Left colon (tissue), 2 donors: ENCODE data around the gene PEX5. TPM values are rescaled to one million over a fixed set of nuclear protein-coding genes. Genes with fewer than 3 reads are reported as not detected.
"Not testable (repeated sequence)": the region's sequence is repeated elsewhere in the genome, so short reads cannot be mapped to it uniquely, and the experiment has no call there.

Experiments used
- ATAC-seq: fragments of 200-7000 bp; cut with Tn5 transposase; one replicate; pipeline ENCODE4 v1.9.1; 2020; ENCODE audit warnings: mild to moderate bottlenecking, moderate library complexity
- DNase-seq, 2 donors: peaks; one replicate each; pipeline ENCODE4 v3.0.0-alpha.2; 2020
- intact Hi-C, 2 donors: fragments of 100-400 bp; cut with DNase I in 1 of 2; cut with micrococcal nuclease in 1 of 2; formaldehyde crosslinking; loops; one replicate each; pipeline versions ENCODE4 v1.11.2 to v1.14.0; 2022; cut with DNase I, micrococcal nuclease
- total RNA-seq, 2 donors: library from RNA; stranded (reverse); fragmentation: NEBNext Ultra II Directional; extraction: Animal tissue kit (Norgen Biotek cat#: 25700); gene quantifications; one replicate each; pipeline ENCODE4 v1.2.1, GENCODE V29; 2021
- donor health status: DM: no; HTN: no; CAD: no.
- donor health status: DM: yes; HTN: yes; CAD: no.

The PEX5 gene
- total RNA-seq, 2 donors from 2014 or later = 36.9 to 39.2 TPM

DNA sequence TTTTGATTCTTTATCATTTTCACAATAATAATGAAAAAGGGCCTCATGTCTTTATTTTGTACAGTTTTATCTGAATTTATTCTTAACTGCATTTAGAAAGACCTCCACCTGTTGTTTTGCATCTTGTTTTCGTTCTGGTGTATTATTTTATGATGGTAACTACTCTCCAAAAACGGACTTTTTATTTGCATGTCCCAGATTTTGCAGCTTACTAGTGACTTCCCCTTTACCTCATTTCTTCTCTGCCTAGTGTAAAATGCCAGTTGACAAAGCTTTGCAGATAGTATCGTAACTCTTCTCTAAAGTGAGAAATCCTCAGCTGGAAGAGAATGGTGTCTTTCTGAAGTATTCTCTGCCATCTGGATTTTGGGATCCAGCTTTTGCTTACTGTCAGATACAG is 17.2 kb downstream of the PEX5 start:
- intact Hi-C loops = no loop called here
- DNase-seq (no peak), ATAC-seq (no peak)

DNA sequence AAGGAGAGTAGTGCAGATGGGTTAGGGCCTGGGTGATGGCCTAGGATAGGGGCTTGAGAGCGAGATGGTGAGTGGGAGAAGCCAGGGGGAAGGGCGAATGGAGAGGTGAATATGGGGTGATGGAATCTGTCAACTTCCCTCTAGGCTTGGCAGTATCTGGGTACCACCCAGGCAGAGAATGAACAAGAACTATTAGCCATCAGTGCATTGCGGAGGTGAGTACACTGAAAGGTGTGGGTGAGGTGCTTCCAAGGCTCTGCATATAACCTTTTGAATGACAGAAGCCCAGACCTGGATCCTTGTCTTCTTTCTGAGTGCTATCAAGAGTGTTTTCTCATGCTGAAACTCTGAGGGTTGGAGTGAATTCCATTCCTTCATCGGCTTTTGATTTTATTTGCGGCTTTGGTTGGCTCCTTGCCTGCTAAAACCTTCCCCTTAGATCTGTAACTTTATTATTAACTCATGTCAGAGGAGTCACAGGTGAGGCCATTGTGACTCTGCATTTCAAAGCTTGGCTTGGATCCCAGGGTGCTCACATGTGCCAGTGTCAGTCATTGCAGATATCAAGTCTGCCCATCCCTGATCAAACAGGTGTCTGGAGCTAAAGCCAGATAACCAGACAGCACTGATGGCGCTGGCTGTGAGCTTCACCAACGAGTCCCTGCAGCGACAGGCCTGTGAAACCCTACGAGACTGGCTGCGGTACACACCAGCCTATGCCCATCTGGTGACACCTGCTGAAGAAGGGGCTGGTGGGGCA is 18.6 kb downstream of the PEX5 start:
- DNase-seq = no peak
- ATAC-seq = no peak
- intact Hi-C loops = no loop called here

DNA sequence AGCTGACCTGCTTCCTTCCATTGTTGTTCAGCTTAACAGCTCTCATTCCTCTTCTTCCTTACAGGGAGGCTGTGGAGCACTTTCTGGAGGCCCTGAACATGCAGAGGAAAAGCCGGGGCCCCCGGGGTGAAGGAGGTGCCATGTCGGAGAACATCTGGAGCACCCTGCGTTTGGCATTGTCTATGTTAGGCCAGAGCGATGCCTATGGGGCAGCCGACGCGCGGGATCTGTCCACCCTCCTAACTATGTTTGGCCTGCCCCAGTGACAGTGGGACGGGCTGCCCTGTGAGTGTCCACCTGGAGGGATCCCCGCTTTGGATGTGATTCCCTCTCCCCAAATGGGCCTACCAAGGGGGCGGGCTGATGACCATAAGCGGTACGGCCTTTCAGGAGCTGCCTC is 20.5 kb downstream of the PEX5 start:
- no peak for ATAC-seq
- intact Hi-C loops = no loop called here
- DNase-seq = no peak

DNA sequence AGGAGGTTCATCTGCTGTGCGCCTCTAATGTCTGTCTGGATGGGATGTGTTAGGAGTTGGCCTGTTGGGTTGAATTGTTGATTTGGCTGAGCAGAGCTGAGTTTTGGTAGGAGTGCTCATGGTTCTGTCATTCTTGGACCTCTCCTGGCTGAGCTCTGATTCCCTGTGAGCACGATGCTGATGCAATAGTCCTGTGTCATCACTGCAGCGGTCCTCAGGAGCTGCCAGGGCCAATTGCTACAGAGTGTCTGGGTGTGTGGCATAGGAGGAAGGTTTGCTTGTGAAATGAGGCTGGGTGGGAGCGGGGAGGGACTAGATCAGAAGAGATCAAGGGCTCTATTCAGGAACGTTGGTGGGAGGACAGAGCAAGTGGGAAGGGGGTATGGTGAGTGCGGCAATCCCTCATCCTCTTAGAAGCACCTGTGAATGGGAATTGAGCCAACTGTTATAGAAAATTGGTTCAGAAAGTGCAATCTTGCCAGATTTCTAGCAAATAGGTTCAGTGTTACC is 21.2 kb downstream of the PEX5 start:
- ATAC-seq (no peak), DNase-seq (no peak)
- intact Hi-C loops = no loop called here

DNA sequence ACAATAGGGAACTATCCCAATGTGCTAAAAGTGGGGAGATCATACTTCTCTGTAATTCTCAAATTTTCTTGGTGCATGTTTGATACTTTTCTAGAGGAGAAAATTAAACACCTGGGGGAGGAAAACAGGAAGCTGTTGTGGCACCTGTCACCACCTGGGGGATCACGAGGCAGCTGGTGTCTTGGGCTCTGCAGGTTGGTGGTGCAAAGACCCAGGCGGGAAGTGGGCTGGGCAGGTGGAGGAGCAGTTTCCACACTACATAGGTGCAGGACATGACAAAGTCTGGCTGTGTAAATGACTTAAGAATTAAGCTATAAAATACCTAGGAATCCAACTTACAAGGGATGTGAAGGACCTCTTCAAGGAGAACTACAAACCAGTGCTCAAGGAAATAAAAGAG is 23.2 kb downstream of the PEX5 start:
- intact Hi-C loops = no loop called here
- no peak for ATAC-seq
- no peak for DNase-seq

DNA sequence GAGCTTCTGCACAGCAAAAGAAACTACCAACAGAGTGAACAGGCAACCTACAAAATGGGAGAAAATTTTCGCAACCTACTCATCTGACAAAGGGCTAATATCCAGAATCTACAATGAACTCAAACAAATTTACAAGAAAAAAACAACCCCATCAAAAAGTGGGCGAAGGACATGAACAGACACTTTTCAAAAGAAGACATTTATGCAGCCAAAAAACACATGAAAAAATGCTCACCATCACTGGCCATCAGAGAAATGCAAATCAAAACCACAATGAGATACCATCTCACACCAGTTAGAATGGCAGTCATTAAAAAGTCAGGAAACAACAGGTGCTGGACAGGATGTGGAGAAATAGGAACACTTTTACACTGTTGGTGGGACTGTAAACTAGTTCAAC is 24.3 kb downstream of the PEX5 start:
- DNase-seq, ATAC-seq, intact Hi-C loops: not testable (repeated sequence)

DNA sequence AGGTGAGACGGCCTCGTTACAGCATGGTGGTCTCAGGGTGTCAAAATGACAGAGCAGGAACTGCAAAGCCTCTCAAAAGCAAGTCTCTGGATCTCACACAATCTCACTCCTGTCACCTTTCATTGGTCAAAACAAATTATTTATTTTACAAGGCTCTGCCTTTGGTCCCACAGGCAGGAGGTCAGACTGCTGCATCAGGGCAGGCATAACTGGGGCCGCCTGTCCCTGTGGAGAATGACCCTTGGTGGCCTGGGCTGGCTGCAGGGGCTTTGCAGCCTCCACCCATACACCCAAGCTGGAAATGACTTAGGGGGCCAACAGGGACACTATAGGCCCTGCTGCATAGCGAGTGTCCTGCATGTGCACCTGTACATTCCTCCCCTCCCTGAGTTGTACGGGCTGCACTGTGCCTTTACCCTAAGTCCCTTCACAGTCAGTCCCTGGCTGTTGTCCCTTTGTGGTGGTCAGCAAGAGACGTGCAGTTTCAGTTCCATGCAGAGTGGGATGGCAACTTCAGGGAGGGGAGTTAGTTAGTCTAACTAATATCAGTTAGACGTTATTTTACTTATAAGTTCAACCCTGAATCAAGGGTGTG is 28.1 kb downstream of the PEX5 start:
- DNase-seq (no peak), ATAC-seq (no peak)
- intact Hi-C loops = no loop called here

DNA sequence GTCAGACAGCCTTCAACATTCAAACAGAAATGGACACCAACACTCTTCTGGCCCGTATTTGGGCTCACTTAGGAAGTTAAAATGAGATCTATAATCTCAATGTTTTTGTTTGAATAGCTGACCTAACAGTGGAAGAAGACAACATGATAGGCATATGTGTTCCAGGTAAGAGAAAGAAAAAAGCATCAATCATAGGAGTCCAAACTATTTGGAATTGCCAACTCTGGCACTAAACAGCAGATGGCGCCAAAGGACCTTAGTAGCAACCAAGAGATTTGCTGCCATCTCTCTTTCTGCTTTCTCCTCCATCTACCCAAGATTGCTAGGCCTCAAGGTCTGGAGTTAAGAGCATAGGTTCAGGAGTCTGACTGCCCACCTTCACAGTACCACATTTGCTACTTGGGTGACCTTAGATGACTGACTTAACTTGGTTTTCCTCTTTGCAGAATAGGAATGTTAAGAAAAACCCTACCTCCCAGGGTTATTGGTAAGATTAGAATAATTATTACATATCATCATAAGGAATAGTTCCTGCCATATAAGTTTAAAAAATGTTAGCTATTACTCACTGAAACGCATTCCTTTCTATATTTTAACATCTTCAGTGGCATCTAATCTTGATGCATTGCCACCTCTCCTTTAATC is 30.2 kb downstream of the PEX5 start:
- DNase-seq (peak; percentile 54 to 81), ATAC-seq (peak; percentile 68)
- intact Hi-C loops = loop anchor here (5.0 to 10.0 kb wide), 3 partner anchors 243 to 425 kb away; no protein-coding TSS in a partner anchor

DNA sequence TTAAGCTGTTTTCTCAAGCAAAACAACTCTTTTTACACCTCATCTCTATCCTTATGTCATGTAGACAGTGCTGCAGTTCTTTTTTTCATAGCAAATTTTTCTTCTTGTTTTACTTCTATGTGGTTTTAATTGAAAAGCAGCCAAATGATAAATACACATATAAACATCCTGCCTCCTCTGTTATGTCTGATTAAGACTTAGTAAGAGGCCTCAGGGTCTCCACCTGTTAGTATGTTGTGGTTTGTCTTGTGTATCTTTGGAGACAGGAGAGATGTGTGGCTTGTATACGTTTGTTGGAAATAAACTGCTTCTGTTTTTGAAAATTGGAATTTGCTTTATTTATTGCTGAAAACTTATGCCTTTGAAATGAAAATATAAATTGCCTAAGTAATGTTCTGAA is 32.0 kb downstream of the PEX5 start:
- no peak for DNase-seq
- ATAC-seq = no peak
- intact Hi-C loops = loop anchor here (5.0 to 10.0 kb wide), 3 partner anchors 241 to 423 kb away; no protein-coding TSS in a partner anchor

DNA sequence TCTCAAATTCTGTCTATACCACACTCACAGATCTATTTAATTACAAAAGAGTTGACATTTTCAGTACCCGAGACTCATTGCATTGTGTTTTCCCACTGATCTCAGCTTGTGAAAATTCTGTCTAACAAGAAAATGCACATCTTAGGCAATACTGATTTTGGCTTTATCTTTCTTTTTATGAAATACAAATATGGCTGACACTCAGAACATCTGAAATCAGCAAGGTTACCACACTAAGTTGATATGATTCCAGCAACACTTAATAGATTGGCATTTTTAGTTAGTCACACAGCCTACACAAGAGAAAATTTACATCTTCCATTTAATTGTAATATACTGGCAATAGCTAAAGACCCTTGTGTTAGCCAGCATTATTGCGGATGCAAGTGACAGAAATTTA is 40.3 kb downstream of the PEX5 start:
- ATAC-seq (no peak), DNase-seq (no peak)
- intact Hi-C loops = loop anchor here (5.0 to 10.0 kb wide), 2 partner anchors 403 to 415 kb away; no protein-coding TSS in a partner anchor

DNA sequence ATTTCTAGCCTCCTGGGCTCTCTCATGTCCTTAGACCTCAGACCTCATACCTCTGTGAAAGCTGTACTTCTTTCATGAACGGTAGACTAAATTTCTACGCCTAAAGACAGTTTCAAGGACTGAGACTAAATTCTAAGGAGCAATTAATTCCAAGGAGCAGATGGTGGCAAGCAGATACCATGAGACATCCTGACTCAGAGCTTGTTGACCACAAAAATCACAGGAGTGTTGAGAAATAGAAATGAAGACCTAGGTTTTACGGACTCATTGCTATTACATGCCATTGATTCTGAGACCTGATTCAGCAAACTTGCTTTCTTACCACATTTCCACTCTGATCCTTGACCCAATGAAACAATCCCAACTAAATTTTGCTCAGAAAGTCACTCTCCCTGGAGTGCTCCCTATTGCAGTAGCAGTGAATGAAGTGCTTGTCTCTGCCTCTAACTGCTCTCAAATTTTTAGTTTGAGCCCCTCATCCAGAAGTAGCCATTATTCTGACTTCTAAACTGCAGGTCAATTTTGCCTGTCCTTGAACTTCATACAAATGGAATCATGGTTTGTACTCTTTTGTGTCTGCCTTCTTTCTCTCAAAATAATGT is 52.0 kb downstream of the PEX5 start:
- intact Hi-C loops = no loop called here
- no peak for DNase-seq
- ATAC-seq = no peak

DNA sequence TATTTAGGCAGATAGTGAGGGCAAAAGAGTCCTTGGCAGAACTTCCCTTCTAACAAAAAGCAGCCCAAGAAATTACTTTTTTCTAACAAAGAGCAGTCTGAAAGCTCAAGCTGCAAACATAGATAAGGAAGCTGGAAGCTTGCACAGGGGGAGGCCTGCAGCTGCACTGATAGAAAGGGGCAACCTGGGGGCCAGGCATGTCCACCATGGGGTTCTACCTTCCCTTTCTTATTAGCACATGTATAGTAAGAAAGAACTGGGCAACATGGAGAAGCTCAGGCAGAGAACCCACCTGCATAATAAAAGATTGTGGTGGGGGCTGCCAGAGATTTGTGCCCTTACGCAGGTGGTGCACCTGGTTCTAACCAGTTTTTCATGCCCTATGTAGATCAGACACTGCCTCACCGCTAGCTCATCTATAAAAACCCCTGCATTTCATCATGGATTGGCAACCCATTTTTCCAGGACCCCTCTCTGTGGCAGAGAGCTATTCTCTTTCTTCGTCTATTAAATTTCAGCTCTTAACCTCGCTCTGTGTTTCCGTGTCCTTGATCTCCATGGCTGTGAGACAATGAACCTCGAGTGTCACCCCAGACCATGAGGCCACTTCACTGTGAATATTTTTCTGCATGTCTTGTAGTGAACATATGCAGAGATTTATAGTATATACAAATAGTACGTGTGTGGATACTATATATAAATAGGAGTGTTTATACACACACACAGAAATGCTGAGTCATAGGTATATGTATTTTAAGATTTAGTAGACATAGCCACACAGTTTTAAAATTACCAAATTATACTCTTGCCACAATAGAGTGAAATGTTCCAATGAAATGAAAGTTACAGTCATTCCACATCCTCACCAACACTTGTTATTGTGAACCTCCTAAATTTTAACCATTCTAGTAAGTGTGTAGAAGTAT is 53.0 kb downstream of the PEX5 start:
- intact Hi-C loops = no loop called here
- ATAC-seq = no peak
- no peak for DNase-seq

DNA sequence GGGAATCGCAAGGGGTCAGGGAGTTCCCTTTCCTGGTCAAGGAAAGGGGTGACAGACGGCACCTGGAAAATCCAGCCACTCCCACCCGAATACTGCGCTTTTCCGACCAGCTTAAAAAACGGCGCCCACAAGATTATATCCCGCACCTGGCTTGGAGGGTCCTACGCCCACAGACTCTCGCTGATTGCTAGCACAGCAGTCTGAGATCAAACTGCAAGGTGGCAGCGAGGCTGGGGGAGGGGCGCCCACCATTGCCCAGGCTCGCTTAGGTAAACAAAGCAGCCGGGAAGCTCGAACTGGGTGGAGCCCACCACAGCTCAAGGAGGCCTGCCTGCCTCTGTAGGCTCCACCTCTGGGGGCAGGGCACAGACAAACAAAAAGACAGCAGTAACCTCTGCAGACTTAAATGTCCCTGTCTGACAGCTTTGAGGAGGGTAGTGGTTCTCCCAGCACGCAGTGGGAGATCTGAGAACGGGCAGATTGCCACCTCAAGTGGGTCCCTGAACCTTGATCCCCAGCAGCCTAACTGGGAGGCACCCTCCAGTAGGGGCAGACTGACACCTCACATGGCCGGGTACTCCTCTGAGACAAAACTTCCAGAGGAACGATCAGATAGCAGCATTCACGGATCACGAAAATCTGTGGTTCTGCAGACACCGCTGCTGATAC is 62.0 kb downstream of the PEX5 start:
- DNase-seq, intact Hi-C loops, ATAC-seq: not testable (repeated sequence)

DNA sequence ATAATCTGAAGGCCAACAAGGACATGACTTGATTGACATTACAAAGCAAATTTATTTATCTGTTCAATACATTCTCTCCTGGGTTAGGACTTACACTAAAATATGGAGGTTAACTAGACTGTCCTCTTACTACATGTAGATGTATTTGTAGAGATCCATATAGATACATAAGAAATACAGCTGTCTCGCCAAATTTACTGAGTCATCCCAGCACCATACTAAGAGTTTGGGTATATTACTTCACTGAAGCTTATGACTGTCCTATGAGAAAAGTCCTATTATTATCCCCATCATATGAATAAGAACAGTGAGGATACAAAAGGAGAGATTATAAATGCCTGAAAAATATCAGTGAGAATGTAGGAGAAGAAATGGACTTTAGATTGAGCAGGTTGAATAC is 69.6 kb downstream of the PEX5 start:
- ATAC-seq (no peak), DNase-seq (no peak)
- intact Hi-C loops = no loop called here
